HG03457 (cell line): ENCODE measurements around the gene SUMO2.
"Not testable (repeated sequence)": the region's sequence is repeated elsewhere in the genome, so short reads cannot be mapped to it uniquely, and the experiment has no call there.

Experiments
- ATAC-seq: cut with Tn5 transposase; IDR thresholded peaks from one replicate; pipeline ENCODE4 v1.9.1; 2021; ENCODE audit warnings: moderate number of reproducible peaks; ENCODE audit not compliant: unreplicated experiment

The SUMO2 gene

GRCh38 chr17:75182569-75183436, at the start of gene SUMO2:
TSS of gene SUMO2 (minus strand) at chr17:75182959. CDS start at chr17:75182834, 125 bp downstream.
- ATAC-seq = peak; percentile 55

GRCh38 chr17:75231741-75232464, 49.1 kb upstream of the SUMO2 start:
- no peak for ATAC-seq

GRCh38 chr17:75231071-75231470, 48.3 kb upstream of the SUMO2 start:
- no peak for ATAC-seq

DNA sequence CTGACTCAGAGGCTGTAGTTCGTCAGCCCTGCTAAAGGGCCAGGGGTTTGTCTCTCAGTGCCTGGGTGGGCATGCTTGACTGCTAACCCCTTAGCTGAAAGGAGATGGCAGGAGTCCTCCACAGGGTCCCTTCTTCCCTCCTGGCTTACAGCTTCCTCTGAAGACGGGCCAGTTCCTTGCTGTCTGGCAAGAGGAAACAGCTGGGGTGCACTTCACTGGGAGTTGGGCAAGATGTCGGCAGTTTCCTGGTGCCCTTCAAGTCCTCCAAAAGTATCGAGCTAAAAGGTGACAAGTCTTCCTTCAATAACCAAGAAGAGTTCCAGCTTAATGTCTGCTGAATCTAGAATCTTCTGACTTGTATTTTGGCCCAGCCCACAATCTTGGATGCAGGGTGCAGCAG, 46.1 kb upstream of the SUMO2 start:
- no peak for ATAC-seq

DNA sequence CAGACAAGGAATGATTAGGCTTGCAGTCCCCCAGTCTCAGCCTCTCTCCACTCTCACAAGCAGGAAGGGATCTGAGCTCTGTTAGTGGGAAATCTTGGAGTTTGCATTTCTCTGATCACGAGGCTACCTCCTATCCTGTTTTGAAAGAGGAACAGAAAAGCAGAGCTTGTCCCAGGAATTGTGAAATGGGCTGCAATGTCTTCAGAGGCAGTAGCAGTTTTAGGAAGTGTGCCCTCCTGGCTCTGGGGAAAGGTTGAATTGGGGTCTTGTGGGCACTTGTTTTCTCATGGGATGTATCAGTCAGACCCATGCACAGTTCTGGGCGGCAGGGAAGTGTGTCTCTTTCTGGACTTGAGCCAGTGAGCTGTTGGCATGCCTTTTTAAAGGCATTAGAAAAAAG, 45.5 kb upstream of the SUMO2 start:
- no peak for ATAC-seq

GRCh38 chr17:75227729-75228128, 45.0 kb upstream of the SUMO2 start:
- ATAC-seq = no peak

GRCh38 chr17:75225016-75225415, 42.3 kb upstream of the SUMO2 start:
- no peak for ATAC-seq

- no peak for ATAC-seq
Measured at GRCh38 chr17:75219815-75220214, 37.1 kb upstream of the SUMO2 start.

DNA sequence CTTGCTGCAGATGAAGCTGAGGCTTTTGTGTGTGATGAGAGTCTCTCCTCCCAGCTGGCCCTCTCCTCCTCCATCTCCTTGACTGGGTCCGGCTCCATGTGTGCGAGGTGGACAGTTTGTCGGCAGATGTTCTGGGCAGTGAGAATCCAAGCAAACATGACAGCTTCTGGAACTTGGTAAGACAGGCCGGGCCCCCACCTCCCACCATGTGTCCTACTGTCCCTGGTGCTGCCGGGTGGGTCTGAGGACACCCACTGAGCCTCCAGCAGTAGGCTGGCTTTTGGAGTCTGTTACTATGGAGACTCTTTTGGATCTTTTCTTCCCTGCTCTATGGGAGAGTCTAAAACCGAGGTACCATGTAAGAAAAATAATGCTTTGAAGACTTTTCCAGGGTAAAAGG, 35.4 kb upstream of the SUMO2 start:
- ATAC-seq = no peak

GRCh38 chr17:75209061-75209460, 26.3 kb upstream of the SUMO2 start:
- ATAC-seq = no peak

DNA sequence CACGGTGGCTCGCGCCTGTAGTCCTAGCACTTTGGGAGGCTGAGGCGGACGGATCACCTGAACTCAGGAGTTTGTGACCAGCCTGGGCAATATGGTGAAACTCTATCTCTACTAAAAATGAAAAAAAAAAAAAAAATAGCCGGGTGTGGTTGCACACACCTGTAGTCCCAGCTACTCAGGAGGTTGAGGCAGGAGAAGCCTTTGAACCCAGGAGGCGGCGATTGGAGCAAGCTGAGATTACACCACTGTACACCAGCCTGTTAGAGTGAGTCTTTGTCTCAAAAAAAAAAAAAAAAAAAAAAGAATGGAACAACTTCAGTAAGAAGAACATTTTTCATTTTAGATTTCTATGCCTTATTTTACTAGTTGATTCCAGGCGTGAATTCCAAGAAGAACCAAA, 25.4 kb upstream of the SUMO2 start:
- no peak for ATAC-seq

DNA sequence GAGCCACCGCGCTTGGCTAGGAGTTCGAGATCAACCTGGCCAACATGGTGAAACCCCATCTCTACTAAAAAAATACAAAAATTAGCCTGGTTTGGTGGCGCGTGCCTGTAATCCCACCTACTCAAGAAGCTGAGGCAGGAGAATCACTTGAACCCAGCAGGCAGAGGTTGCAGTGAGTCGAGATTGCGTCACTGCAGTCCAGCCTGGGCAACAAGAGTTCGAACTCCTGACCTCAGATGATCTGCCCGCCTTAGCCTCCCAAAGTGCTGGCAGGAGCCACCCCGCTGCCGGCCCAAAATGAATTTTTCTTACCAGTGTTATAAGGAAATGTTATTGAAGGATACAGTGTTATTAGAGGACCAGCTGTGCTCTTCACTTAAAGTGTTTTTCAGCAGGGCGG, 25.0 kb upstream of the SUMO2 start:
- no peak for ATAC-seq

DNA sequence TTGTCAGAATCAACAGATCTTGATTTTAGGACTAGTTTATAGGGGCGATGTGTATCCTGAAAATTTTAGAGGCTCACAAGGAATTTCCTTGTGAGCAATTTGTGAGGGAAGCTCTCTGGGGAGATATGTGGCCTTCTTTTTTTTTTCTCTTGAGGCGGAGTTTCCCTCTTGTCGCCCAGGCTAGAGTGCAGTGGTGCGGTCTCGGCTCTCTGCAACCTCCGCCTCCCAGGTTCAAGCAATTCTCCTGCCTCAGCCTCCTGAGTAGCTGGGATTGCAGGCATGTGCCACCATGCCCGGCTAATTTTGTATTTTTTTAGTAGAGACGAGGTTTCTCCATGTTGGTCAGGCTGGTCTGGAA, 24.3 kb upstream of the SUMO2 start:
- not testable (repeated sequence) for ATAC-seq

DNA sequence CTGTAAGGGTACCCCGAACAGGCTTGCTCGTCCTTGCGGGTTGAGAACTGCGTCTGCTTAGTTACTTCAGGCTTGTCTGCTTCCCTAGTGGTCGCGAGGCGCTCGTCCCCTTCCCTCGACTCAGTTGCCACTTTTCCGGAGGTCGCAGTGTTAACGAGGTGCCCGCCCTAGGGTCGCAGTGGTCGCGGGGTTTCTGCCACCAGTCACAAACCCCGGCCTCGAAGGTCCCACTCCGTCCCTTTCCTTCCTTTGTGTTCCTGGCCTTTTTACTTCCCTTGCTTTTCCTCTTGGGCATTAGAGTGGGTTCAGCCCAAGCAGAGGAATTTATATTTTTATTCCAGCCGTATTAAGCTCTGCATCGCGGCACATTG, 23.0 kb upstream of the SUMO2 start:
- no peak for ATAC-seq

- ATAC-seq = no peak
Measured at GRCh38 chr17:75205037-75205792, 22.5 kb upstream of the SUMO2 start, which contains the start of gene NUP85. TSS of gene NUP85 (plus strand) at chr17:75205679. CDS start at chr17:75205762, 83 bp downstream.

- no peak for ATAC-seq
Measured at GRCh38 chr17:75199886-75200618, 17.3 kb upstream of the SUMO2 start.

- no peak for ATAC-seq
Measured at GRCh38 chr17:75194879-75195278, 12.1 kb upstream of the SUMO2 start.

GRCh38 chr17:75191584-75191983, 8.8 kb upstream of the SUMO2 start:
- no peak for ATAC-seq

- ATAC-seq = no peak
Measured at GRCh38 chr17:75188614-75189013, 5.9 kb upstream of the SUMO2 start.

DNA sequence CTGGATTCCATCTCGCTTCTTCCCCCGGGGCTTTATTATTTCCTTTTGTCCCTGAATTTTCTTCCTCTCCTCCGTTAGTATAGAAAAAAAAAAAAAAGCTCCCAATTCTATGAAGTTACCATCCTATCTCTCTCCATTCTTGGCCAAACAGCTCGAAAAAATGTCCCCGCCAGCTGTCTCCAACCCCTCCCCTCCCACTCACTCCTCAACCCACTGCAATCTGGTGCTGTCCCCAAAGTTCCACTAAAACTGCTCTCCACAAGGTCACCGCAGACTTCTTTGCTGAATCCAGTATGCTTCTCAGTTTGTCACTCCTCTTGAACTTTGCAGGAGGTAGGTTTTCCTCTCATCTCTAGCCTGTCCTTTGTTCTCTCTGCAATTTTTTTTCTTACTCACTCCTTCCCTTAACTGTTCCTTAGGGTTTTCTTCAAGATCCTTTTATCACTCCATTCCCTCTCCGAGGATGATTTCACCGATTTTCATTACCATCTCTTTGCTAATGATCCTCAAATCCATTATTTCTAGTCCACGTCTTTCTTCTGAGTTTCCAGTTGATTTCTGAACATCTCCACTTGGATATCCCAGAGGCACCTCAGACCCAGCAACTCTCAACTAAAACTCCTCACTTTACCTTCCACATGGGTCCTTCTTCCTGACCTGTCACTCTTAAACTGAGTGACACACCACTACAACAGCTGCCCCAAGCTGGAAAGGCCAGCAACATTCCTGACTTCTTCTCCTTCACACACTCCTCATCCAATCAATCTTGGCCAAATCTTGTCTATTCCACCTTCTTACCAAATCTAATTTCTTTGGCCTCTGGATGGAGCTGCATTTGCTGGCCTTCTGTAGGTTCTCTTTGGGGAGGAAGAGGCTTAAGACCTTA, 1.5 kb upstream of the SUMO2 start:
- ATAC-seq = no peak
